Transverse colon (tissue), 4 donors: ENCODE data around the gene AGR2. TPM values are rescaled to one million over a fixed set of nuclear protein-coding genes. Genes with fewer than 3 reads are reported as not detected.
"Not testable (repeated sequence)": the region's sequence is repeated elsewhere in the genome, so short reads cannot be mapped to it uniquely, and the experiment has no call there.

ENCODE experiments used
- DNase-seq: peaks from one replicate; pipeline ENCODE4 v3.0.0-alpha.2; 2019
- H3K27ac ChIP-seq, 4 donors: fragments of 200-600 bp; sonication (generic); 2 replicates each; pipeline ENCODE4 v1.5.1; 2016 to 2018; ENCODE audit warnings: inconsistent platforms in 4 of 4
- H3K27me3 ChIP-seq: fragments of 200-600 bp; sonication (generic); 2 replicates; pipeline ENCODE4 v1.5.1; 2017; ENCODE audit warnings: inconsistent platforms
- H3K36me3 ChIP-seq, 4 donors: fragments of 200-600 bp; sonication (generic); 2 replicates each; pipeline ENCODE4 v1.5.1; 2017 to 2019; ENCODE audit warnings: inconsistent platforms in 4 of 4
- H3K4me1 ChIP-seq, 4 donors: fragments of 200-600 bp; sonication (generic); 2 replicates each; pipeline ENCODE4 v1.5.1; 2017 to 2020; ENCODE audit warnings: inconsistent platforms in 4 of 4
- H3K4me3 ChIP-seq, 4 donors: fragments of 200-600 bp; sonication (generic); 1 replicate in 1 of 4; 2 replicates in 3 of 4; pipeline versions ENCODE4 v1.5.1 to v1.6.1; 2017 to 2019; ENCODE audit warnings: inconsistent platforms in 4 of 4
- H3K9me3 ChIP-seq, 2 donors: fragments of 200-600 bp; sonication (generic); 2 replicates each; pipeline ENCODE4 v1.5.1; 2017 to 2019; ENCODE audit warnings: inconsistent platforms in 2 of 2
- EP300 ChIP-seq: sonication (generic); formaldehyde crosslinking; IDR thresholded peaks from one replicate; pipeline ENCODE4 v1.6.1; 2017; ENCODE audit warnings: antibody characterized with exemption, low read depth
- POLR2A ChIP-seq: fragments of 450-650 bp; IDR thresholded peaks from one replicate; pipeline ENCODE4 v1.6.1; 2016; ENCODE audit warnings: antibody characterized with exemption, mild to moderate bottlenecking, moderate library complexity
- POLR2AphosphoS5 ChIP-seq, 3 donors: sonication (generic); formaldehyde crosslinking; IDR thresholded peaks; one replicate each; pipeline ENCODE4 v1.6.1; 2016; ENCODE audit warnings: antibody characterized with exemption in 3 of 3
- WGBS, 2 donors: methylation state at CpG; one replicate each; pipeline ENCODE4 v1.1.5; 2018; ENCODE audit warnings: low coverage in 1 of 2; 5-methylcytosine and 5-hydroxymethylcytosine counted together
- in situ Hi-C, 4 donors: fragments of 200-750 bp; cut with MboI; loops; one replicate each; pipeline versions ENCODE4 v1.15.0 to v1.15.1; 2017; ENCODE audit warnings: low sequenced_read_pairs in 3 of 4, low pct_ligation_motif_present in 1 of 4, low pct_unique_long_range_greater_than_20kb in 1 of 4
- intact Hi-C: fragments of 100-400 bp; cut with DNase I; formaldehyde crosslinking; loops from one replicate; pipeline ENCODE4 v1.15.1; 2023; ENCODE audit warnings: low total_unique reads
- total RNA-seq, 4 donors: library from RNA; depleted of rRNA; stranded (reverse); fragments of >200 nt; gene quantifications; one replicate each; pipeline ENCODE4 v1.1.0, GENCODE V29; 2016
- TF ChIP-seq, protein P1 (sequence below), 5 experiments: fragments of 200-600 bp in 3 of 5; fragments of 450-650 bp in 2 of 5; sonication (generic) in 3 of 5; IDR thresholded peaks; 1 replicate in 2 of 5; 2 replicates in 3 of 5; pipeline ENCODE4 v1.5.1; 2016 to 2017; ENCODE audit warnings: antibody characterized with exemption in 5 of 5, inconsistent platforms in 3 of 5, mild to moderate bottlenecking in 2 of 5, moderate library complexity in 1 of 5

The AGR2 gene
- 100 to 1,000 TPM in 3 of 4 donors, 10 to 100 TPM in 1; 32.9 to 297 (median 215) TPM for total RNA-seq

DNA sequence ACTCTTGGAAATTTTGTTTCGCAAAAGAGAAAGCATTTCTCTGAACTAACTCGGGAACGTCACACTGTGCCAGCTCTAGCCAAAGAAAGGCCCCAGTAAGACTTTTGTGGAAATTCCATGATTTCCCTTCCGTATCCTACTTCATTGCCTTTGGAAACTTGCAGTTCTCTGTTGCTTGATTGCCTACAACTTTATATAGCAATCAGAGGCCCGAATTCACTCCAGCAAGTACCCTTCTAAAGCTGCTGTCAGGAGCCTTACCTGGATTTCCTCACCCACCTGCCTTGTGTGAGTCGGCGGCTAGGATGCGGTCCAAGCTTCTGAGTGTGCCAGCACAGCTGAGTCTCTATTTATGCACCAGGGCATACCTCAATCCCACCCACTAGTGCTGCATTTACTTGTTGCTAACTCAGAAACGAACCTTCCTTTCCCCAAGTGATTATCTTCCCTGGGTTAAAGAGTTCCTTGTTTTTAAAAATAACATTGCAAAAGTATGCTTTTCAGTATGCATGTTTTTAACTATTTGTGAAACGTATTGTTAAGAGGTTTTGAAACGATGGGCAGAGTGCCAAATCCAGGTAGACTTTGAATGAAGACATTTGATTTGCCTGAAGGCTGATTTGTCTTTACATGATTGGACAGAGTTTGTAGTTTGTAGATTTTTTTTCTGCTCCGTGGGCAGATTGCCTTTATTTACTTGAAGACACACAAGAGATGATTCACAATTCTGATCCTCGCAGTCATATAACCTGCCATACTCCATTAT is at the start of gene AGR2:
Gene AGR2, minus strand, starts transcription at position 326 of the 766 bp plus-strand sequence. CDS start 3,203 bp downstream, outside the sequence.
- WGBS, 2 donors, result 45 to 55% methylated on average over 12 to 13 of the region's 13 CpGs
- TF ChIP-seq POLR2AphosphoS5 (IDR thresholded peaks at IDR 0.05) (peak; percentile 71 to 97 (median 88)), EP300 (no peak), POLR2A (peak; percentile 97)
- TF ChIP-seq, protein P1, sequence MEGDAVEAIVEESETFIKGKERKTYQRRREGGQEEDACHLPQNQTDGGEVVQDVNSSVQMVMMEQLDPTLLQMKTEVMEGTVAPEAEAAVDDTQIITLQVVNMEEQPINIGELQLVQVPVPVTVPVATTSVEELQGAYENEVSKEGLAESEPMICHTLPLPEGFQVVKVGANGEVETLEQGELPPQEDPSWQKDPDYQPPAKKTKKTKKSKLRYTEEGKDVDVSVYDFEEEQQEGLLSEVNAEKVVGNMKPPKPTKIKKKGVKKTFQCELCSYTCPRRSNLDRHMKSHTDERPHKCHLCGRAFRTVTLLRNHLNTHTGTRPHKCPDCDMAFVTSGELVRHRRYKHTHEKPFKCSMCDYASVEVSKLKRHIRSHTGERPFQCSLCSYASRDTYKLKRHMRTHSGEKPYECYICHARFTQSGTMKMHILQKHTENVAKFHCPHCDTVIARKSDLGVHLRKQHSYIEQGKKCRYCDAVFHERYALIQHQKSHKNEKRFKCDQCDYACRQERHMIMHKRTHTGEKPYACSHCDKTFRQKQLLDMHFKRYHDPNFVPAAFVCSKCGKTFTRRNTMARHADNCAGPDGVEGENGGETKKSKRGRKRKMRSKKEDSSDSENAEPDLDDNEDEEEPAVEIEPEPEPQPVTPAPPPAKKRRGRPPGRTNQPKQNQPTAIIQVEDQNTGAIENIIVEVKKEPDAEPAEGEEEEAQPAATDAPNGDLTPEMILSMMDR (IDR thresholded peaks at IDR 0.05), result no peak
- in situ Hi-C loops, result no loop called here
- peaks cover 0 to 38% (median 11%) of the 10 kb centered on the region in 4 donors for H3K4me1 ChIP-seq
- H3K27me3 ChIP-seq, result no peaks in the 10 kb centered on the region
- peak within 1 kb of the TSS in 3 of 4 donors; percentile 41 to 60 (median 43) for H3K4me3 ChIP-seq
- DNase-seq, result peak; percentile 89
- no peaks in the 10 kb centered on the region for H3K9me3 ChIP-seq
- peak within 1 kb of the TSS; percentile 81 to 85 (median 85) for H3K27ac ChIP-seq
- intact Hi-C loops, result no loop called here
- H3K36me3 ChIP-seq, result no peaks in the 10 kb centered on the region

DNA sequence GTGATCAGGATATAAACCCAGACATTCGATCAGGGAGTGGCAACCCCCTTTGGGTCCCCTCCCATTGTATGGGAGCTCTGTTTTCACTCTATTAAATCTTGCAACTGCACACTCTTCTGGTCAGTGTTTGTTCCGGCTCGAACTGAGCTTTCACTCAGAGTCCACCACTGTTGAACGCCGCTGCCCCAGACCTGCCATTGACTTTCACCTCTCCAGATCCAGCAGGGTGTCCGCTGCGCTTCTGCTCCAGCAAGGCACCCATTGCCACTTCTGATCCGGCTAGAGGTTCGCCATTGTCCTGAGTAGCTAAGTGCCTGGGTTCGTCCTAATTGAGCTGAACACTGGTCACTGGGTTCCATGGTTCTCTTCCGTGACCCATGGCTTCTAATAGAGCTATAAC is 48.4 kb upstream of the AGR2 start:
- H3K27me3 ChIP-seq, DNase-seq, H3K9me3 ChIP-seq, H3K36me3 ChIP-seq, H3K27ac ChIP-seq, H3K4me3 ChIP-seq, in situ Hi-C loops, intact Hi-C loops: not testable (repeated sequence)
- peaks cover 0 to 26% (median 4%) of the 10 kb centered on the region in 4 donors for H3K4me1 ChIP-seq
- 94 to 95% methylated on average over 10 to 11 of the region's 11 CpGs for WGBS, 2 donors

DNA sequence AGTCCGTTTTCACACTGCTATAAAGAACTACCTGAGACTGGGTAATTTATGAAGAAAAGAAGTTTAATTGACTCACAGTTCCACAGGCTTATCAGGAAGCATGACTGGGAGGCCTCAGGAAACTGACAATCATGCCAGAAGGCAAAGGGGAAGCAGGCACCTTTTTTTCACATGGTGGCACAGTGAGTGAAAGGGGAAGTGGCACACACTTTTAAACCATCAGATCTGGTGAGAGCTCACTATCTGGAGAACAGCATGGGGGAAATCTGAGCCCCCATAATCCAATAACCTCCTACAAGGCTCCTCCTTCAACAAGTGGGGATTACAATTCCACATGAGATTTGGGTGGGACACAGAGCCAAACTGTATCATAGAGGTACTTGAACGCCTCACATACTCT is 47.0 kb upstream of the AGR2 start:
- peak overlapping the region in 3 of 4 donors; percentile 5 to 42 (median 26) for H3K27ac ChIP-seq
- DNase-seq, result no peak

DNA sequence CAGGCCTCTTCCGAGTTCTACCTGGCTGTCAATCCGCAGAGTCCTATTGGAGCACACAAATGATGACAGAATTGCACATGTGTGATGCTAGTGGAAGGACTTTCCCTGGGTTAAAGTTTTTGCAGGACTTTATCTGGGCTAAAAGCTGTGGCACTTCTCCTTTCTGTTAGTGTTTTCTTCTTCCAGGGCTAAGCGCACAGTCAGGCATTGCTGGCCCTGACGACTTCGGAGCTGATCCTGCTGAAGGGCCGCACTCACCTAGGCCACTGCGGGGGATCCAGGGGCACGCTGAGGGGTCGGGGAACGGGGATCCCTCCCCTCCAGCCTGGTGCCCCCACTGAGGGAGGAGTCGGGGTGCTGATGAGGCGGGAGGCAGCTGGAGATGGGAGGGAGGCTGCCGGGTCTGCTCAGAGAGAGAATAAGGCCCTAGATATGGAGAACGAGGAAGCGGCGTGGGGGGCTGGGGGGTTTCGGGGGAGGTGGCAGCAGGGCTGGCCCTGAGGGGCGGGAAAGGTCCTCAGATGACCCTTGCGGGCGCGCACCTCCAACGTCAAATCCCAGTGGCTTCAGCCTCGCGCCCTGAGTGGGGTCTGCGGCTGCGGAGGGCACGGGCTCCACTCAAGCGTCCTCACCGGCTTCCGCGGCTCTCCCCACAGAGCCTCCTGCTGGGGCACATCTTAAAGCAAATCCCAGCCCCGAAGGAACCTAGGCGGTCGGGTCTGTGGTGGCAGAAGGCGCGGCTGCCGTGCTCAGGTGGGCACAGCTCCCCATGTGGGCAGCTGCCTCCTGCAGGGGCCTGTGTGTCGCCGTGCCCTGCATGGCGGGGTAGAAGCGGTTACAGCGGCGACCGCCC is 46.0 kb upstream of the AGR2 start:
- TF ChIP-seq, protein P1 (IDR thresholded peaks at IDR 0.05), result no peak
- TF ChIP-seq POLR2AphosphoS5 (IDR thresholded peaks at IDR 0.05), result no peak
- TF ChIP-seq EP300, result no peak
- TF ChIP-seq POLR2A, result no peak
- intact Hi-C loops (no loop called here), in situ Hi-C loops (no loop called here)
- WGBS, 2 donors, result 82 to 86% methylated on average over 8 to 44 of the region's 44 CpGs
- Histone ChIP-seq H3K36me3 (no peaks in the 10 kb centered on the region), H3K27ac (peak overlapping the region in 1 of 4 donors; percentile 6), H3K9me3 (no peaks in the 10 kb centered on the region), H3K27me3 (no peaks in the 10 kb centered on the region), H3K4me1 (peaks cover 0 to 47% (median 12%) of the 10 kb centered on the region in 4 donors), H3K4me3 (no peak overlapping the region)
- DNase-seq, result no peak

More for the DNA sequence above, 47.0 kb upstream of the AGR2 start:
- TF ChIP-seq POLR2AphosphoS5 (IDR thresholded peaks at IDR 0.05), result no peak
- TF ChIP-seq, protein P1 (IDR thresholded peaks at IDR 0.05), result no peak
- TF ChIP-seq EP300, result no peak
- TF ChIP-seq POLR2A, result no peak
- no peaks in the 10 kb centered on the region for H3K27me3 ChIP-seq
- intact Hi-C loops, result no loop called here
- in situ Hi-C loops, result no loop called here
- H3K4me3 ChIP-seq, result no peak overlapping the region
- peaks cover 0 to 39% (median 9%) of the 10 kb centered on the region in 4 donors for H3K4me1 ChIP-seq
- 0 to 42% methylated on average over 1 to 2 of the region's 2 CpGs for WGBS, 2 donors
- H3K36me3 ChIP-seq, result no peaks in the 10 kb centered on the region
- H3K9me3 ChIP-seq, result no peaks in the 10 kb centered on the region
